Measurements from ENCODE around the gene THRB.

THRB gene

DNA sequence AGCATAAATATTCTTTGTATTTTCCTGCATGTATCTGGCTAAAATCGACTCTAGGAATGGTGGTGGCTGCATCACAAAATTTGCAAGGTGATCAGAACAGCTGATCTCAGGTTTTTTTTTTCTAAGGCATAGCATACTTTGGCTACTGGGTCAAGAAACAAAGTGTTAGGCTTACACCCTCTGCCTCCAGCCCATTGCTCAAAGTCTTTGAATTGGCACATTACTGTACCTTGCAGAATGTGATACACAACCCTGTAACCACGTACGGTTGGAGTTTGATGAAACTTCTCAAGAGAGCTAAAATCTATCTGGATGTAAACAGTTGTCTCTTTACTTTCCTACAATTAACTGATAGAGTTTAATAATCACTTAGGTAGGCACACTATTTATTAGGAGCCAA, 188.1 kb downstream of the THRB start:
- no peak for DNase-seq (ENCODE audit: low read depth)

DNA sequence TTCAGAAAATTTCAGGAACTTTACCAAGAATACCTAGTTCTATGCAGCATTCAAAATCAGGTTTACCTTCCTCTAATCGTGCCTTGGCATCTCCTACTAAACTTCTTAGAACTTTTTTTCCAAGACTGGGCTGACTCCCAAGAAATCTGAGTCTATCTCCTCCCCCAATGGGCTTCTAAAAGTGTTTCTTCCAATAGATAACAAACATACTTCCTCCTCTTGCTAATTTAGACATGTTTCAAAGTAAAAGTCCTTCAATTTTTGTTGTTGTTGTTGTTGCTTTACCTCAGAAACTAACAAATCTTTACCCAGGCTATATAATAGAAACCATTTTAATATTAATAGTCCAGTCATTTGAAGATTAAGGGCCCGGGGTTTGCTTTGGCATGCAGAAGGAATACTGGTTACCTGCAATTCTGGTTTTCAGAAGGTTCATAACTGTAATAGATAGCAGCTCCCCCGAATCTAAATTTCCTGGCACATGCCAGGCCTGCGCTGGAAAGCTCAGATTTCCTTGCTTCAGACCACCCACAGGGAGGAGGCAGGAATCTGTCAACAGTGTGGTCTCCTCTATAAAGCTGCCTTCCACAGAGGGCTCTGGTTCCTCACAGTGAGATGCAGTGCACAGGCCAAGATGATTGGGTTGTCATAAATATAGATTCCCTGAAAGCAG, 188.7 kb downstream of the THRB start:
- DNase-seq (ENCODE audit: low read depth), result peak; percentile 33

GRCh38 chr3:24303057-24303754, 191.4 kb downstream of the THRB start:
- DNase-seq (ENCODE audit: low read depth), result no peak

GRCh38 chr3:24302396-24302795, 192.3 kb downstream of the THRB start:
- DNase-seq (ENCODE audit: low read depth), result no peak

DNA sequence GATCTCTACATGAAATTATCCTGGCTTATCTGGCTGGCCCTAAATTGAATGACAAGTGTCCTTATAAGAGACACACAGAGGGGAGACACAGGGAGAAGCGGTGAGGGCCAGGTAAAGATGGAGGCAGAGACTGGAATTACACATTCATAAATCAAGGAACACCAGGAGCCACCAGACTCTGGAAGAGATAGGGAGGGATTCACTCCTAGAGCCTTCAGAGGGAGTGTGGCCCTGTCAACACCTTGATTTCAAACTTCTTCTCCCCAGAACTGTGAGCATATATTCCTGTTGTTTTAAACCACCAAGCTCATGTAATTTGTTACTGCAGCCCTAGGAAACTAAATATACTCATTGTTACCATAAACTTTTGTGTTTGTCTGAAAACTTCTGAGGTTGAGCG, 193.7 kb downstream of the THRB start:
- no peak for DNase-seq (ENCODE audit: low read depth)

DNA sequence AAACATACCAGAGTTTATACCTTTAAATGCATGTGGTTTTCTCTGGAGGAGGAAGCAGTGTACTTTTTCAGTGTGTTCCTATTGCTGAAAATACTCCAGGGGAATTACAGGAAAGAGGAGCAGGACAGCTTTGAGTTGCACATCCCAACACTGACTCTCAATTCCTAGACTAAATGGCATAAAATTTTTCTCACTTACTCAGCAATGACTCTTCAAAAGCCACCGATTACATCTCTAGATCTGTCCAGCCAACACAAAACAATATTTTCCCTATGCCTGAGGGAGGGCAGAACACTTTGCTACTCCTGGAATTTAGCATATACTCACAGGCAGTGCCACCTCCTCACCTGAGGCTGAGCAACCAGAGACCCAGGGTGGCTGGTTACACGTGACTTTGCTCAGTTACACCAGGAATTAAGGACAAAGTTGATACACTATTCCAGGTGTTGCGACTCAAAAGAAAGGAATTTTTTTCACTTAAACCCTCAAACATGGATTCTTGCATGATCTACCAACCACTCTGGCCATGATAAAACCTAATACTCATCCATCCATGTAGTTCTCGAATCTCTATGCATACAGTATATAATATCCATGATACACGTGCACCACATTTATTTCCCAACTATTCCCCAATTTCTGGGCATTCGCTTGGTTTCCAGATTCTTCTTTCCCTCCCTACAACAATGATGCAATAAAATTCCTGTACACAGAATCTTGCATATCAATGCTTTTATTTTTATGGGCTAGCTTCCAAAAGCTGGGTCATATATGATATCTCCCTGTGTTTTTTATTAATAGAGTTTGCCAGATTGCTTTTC, 194.6 kb downstream of the THRB start:
- peak; percentile 81 for DNase-seq (ENCODE audit: low read depth)

- peak; percentile 57 for DNase-seq (ENCODE audit: low read depth)
Observed at GRCh38 chr3:24299246-24299805, 195.3 kb downstream of the THRB start.

DNA sequence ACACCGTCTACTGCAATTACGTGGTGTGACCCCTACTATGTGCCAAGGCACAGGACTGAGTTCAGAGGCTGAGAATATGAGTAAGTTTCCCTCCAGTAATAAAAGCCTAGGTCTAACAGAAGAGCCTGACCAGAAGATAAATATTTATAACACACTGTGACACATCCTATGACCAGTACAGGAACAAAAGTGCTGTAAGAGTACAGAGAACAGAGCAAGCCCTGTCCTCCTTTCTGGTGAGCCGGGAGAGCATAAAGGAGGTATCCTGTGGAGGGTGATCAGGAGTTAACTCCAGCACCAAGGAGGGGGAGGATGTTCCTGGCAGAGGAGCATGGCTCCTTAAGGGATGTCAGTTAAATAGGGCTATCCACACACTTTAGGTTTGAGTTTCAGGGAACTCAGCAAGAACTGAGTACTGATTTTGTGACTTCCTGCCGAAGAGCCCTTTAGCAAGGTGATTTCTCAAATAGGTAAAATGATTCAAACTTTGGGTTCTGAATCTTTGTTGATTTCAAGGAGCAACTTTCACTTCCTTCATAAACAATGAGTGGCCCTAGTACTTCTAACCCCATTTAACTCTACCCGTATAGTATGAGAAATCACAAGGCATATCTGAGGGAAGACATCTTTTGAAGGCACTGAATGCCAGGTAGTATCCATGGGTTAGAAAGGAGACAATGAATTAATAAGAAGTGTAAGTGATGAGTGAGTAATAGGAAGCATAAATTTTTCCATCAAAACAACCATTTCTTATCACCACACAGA, 198.0 kb downstream of the THRB start:
- peak; percentile 35 for DNase-seq (ENCODE audit: low read depth)

DNA sequence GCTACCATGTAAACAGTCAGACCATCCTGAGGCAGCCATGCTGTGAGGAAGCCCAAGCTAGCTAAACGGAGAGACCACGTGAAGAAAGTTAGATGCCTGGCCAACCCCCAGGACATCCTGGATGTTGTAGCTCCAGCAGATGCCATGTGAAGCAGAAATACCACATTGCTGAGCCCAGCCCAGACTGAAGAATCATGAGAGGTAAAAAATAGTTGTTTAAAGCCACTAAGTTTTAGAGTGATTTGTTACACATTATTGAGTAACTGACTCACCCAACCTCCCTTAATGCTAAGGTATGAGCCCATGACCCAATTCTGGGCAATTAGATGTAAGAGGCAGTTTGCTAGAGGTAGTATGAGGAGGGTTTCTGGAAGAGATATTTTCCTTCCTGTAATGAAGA, 200.5 kb downstream of the THRB start:
- no peak for DNase-seq (ENCODE audit: low read depth)

GRCh38 chr3:24291646-24292045, 203.0 kb downstream of the THRB start:
- no peak for DNase-seq (ENCODE audit: low read depth)

- DNase-seq (ENCODE audit: low read depth), result peak; percentile 42
Observed at GRCh38 chr3:24290596-24290995, 204.1 kb downstream of the THRB start.

GRCh38 chr3:24288496-24289236, 206.0 kb downstream of the THRB start:
- no peak for DNase-seq (ENCODE audit: low read depth)

DNA sequence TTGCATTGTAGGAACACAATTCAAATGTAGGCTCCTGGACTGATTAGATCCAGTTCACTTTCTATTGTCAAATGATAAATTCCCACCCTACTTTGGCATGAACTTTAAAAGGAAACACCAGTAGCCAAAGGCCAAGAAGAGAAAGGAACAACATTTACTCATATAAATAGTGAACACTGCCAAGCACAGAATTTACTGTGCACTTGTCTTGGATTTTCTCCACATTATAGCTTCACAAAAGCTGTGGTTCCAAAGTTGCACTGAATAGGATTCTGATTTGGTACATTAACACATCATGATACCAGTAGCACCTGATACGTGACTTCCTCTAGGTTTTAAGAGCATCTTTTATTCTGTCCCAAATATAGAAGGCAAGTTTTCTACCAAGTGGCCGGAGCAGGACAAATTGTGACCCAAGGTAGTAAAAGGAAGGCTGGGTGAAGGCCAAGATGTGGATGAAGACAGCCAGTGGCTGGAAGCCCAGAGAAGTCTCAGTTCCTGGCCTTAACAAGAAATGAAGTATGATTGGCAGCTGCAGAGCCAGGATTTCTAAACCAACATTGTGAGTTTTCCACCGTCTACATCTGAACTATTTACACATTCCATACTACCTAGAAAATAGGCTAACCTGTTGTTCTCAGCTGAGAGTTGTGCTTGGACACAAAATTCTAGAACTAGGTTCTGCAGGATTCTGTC, 206.7 kb downstream of the THRB start:
- peak; percentile 27 for DNase-seq (ENCODE audit: low read depth)

DNA sequence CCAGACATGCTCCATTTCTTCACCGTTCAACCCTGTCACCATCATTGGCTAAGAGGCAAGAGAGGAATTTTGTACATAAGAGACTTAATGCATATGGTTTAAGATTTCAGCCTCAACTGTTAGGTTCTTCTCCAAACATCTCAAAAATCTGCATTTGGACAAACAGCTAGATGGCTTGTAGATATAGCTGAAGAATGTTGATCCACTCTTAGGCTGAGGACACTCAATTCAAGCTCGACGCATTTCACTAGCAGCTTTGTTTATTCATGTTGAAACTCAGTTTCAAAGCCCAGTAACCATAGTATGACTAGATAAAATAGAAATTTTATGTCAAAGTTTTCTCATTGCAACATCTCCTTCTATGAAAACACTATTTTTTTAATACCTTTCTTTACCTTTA, 208.2 kb downstream of the THRB start:
- DNase-seq (ENCODE audit: low read depth), result peak; percentile 85

GRCh38 chr3:24278543-24278942, 216.1 kb downstream of the THRB start:
- DNase-seq (ENCODE audit: low read depth), result no peak

GRCh38 chr3:24273491-24273890, 221.2 kb downstream of the THRB start:
- DNase-seq (ENCODE audit: low read depth), result no peak

DNA sequence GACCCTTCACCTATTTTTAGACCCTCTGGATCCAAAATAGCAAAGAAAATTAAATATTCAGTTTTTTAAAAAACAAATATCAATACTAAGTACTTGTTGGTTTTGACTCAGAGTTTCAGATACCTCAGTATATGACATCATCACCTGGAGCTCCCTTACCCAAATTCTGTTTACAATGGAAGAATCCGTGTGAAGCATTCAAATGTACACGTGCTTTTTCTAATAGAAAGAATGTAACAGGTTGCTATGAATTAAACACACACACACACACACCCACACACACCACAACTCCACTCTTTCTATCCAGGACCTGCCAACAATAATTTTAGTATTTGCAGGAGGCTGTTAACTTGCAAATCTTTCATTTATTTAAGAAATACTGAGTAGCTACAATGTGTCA, 221.8 kb downstream of the THRB start:
- peak; percentile 29 for DNase-seq (ENCODE audit: low read depth)

GRCh38 chr3:24272408-24272807, 222.2 kb downstream of the THRB start:
- no peak for DNase-seq (ENCODE audit: low read depth)

- DNase-seq (ENCODE audit: low read depth), result no peak
Observed at GRCh38 chr3:24271228-24271627, 223.4 kb downstream of the THRB start.

DNA sequence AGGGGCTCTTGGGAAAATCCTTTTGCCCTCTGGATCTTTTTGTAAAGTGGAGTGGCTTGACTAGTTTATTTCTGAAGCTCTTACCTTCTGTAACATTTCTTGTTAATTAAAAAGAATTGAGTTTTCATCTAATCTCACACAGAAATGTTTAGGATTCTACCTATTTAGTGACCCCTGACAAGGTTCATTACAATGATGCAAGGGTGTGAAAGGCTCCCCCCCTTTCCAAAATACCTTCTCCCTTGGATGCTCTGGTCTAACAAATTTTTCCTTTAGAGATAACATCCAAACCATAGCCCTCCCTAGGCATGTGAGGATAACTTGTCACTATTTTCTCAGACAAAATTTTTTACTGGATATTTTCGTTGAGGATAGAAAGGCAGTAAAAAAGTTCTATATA, 223.9 kb downstream of the THRB start:
- no peak for DNase-seq (ENCODE audit: low read depth)

Measured in iris pigment epithelial cell (primary cell).